NCI-H2196 treated with DMSO at 0.1 percent for 48 hours (cell line): ENCODE measurements around the gene NMRK2.
"Not testable (repeated sequence)": the region's sequence is repeated elsewhere in the genome, so short reads cannot be mapped to it uniquely, and the experiment has no call there.

Experiments used
- DNase-seq: peaks from one replicate; lab custom pipeline; 2025; ENCODE audit not compliant: unreplicated experiment; lab: John Stamatoyannopoulos, UW

The NMRK2 gene, protein sequence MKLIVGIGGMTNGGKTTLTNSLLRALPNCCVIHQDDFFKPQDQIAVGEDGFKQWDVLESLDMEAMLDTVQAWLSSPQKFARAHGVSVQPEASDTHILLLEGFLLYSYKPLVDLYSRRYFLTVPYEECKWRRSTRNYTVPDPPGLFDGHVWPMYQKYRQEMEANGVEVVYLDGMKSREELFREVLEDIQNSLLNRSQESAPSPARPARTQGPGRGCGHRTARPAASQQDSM

DNA sequence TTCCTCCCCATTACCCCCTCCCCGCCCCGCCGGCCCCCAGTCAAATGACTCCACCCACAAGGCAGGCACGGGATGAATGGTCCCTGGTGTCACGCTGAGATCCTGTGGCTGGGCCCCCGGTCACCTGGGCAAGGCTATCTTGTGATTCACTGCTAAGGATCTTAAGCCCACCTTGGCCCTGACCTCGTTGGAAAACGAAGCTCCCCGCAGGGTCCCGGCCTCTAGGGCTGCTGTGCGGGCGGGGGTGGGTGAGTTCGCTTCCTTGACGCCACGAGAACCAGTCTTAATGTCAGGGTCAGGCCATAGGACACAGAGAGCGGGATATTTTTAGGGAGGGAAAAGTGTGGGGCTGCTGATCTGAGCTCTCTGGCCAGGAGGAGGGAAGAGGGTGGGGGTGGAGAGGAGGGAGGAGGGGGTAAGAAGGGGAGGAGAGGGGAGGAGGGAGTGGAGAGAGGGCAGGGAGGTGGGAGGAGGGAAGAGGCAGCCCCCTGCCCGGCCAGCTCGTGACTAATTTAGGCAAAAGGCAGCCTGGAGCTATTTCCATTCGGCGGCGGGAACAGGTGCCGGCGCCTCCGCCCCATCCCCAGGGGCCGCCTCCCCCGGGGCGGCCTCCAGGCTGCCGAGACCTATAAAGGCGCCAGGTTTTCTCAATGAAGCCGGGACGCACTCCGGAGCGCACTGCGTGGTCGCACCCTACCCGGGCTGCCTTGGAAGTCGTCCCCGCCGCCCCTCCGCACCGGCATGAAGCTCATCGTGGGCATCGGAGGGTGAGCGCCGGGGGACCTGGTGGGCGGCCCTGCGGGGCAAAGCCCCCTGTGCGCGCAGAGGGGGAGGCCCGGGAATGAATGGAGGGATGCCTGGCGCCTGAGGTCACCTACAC, at the start of gene NMRK2:
TSS of gene NMRK2 (plus strand) at position 139 of the 880 bp plus-strand sequence. CDS start at position 742, 603 bp downstream.
- DNase-seq: no peak

DNA sequence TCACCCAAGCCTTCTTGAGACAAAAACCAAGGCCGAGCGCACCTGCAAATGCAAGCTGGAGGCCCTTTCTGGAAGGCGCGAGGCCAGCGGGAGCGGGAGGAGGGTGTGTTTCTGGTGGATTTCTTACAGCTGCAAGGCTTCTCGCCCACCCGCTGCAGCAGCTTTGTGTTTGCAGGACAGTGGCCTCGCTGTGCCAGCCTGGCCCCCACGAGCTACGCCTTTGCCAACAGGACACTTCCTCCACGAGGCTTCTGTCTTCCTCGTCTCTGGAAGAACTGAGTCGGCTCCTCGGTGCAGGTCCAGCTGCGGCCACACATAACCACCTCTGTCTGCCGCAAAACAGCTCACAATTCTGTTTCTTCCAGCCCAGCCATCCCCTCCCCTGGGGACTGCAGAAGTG, 42.3 kb upstream of the NMRK2 start:
- no peak for DNase-seq

DNA sequence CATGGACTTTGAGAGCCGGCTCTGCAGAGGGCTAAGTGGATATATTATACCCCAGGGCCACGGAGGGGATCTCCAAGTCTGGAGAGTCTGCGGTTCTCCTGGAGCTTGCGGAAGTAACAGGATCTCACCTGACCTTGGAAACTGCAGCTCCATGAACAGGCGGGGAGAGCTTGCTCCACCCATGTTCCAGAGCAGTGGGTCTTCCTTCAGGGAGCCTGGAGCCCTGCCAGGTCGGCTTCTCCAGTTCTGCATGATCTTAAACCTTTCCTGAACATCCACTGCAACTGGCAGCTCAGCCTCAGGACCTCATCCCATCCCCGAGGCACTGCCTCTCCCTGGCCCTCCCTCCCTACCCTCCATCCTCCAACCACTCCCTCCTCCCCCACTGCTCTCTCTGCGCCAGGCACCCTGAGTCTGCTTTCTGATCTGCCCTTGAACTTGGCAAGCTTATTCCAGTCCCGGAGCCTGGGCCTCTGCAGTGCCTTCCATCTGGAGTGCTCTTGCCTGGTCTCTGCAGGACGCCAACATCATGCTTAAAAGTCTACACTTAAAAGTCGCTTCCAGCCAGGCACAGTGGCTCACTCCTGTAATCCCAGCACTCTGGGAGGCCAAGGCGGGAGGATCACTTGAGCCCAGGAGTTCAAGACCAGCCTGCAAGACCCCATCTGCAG, 39.2 kb upstream of the NMRK2 start:
- DNase-seq: peak; percentile 10

DNA sequence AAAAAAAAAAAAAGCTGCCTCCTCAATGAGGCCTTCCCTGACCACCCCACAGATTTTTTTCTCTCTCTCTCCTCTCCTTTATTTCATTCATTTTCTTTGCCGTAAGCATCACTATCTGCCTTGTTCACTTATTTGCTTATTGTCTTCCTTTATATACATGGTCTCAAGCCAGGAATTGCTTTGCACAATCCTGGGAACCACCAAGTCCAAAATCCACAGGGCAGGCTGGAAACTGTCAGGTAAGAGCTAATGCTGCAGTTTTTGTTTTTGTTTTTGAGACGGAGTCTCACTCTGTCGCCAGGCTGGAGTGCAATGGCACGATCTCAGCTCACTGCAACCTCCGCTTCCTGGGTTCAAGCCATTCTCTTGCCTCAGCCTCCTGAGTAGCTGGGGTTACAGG, 37.9 kb upstream of the NMRK2 start:
- not testable (repeated sequence) for DNase-seq

DNA sequence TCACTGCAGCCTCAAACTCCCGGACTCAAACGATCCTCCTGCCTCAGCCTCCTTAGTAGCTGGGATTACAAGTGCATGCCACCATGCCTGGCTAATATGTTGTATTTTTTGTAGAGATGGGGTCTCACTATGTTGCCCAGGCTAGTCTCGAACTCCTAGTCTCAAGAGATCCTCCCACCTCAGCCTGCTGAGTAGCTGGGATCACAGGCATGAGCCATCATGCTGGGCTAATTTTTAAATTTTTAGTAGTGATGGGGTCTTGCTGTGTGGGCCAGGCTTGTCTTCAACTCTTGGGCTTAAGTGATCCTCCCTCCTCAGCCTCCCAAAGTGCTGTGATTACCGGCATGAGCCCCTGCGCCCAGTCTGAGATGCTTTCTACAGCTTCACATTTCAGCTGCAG, 37.1 kb upstream of the NMRK2 start:
- DNase-seq: no peak

DNA sequence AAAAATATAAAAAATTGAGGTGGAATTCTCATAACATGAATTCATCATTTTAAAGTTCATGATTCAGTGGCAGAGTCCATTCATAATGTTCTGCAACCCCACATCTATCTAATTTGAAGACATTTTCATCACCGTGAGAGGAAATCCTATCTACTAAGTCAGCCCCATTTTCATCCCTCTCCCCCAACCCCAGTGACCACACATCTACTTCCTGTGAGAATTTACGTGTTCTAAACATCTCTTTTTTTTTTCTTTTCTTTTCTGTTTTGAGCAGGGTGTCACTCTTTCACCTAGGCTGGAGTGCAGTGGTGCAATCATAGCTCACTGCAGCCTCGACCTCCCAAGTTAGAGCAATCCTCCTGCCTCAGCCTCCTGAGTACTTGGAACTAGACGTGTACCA, 34.9 kb upstream of the NMRK2 start:
- DNase-seq: no peak

DNA sequence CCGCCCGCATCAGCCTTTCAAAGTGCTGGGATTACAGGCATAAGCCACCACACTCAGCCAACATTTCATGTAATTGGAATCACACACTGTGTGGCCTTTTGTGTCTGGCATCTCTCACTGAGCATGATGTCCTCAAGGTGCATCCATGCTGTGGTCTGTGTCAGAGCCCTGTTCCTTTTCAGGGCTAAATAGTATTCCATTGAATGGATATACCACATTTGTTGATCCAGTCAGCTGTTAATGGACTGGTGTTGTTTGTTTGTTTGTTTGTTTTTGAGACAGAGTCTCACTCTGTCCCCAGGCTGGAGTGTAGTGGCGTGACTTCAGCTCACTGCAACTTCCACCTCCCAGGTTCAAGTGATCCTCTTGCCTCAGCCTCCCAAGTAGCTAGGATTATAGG, 34.4 kb upstream of the NMRK2 start:
- no peak for DNase-seq

DNA sequence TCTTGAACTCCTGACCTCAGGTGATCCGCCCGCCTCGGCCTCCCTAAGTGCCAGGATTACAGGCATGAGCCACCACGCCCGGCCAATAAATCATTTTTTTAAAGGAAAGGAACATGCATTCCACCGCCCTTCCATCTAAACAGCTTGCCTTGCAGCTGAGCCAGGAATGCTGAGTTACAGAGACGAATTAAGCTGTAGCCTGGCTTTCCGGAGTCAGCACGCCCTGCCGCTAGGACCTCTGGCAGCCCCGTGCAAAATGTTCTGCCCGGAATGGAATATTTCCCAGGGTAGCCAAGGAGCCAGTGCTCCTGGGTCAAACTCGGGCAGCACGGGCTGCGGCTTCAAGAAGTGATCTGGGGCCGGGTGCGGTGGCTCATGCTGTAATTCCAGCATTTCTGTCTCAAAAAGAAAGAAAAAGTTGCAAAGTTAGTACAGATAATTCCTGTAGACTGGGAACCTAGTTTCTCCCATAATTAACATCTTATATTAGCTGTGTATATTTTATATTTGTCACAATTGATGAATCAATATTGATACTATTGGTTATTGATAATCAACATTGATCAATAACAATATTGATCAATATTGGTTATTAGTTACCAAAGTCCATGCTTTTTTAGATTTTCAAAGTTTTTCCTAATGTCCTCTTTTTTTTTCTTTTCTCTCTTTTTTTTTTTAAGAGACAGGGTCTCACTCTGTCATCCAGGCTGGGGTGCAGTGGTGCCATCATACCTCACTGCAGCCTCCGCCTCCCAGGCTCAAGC, 33.2 kb upstream of the NMRK2 start:
- DNase-seq: no peak

DNA sequence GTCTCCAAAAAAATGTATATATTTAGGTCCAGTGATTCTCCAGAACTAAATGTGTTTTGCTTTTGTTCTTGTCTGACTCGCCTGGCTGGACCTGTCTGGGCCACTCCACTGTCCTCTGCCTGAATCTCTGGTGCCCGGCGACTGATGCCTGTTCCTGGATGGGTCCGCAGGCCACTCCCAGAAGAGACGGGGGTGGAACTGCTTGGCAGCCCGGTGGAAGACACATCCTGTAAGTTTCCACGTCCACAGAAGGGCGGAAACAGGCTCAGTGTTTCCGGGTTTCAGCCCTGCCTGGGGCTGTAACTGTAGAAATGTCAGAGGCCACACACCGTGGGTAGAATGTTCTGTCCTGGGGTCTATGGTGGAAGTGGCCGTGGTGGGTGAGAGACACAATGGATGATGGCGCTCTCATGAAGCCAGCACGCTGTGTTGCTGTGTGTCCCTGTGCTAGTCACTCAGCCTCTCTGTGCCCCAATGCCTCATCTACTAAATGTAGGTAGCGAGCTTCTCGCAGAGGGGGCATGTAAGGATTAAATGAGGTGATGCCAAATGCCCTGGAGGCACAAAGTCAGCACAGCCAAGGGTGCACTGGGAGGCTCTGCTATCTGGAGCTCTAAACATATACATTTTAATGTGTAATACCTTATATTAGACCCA, 30.4 kb upstream of the NMRK2 start:
- no peak for DNase-seq

DNA sequence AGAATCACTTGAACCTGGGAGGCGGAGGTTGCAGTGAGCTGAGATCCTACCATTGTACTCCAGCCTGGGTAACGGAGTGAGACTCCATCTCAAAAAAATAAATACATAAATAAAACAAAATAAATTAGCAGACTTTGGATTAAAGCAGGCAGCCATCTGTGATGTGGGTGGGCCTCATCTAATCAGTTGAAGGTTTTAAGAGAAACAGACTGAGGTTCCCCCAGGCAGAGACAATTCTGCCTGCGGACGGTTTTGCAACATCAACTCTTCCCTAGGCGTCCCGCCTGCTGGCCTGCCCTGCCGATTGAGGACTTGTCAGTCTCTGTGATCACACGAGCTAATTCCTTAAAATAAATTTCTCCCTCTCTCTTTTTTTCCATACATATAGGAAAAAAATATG, 28.6 kb upstream of the NMRK2 start:
- DNase-seq: no peak

DNA sequence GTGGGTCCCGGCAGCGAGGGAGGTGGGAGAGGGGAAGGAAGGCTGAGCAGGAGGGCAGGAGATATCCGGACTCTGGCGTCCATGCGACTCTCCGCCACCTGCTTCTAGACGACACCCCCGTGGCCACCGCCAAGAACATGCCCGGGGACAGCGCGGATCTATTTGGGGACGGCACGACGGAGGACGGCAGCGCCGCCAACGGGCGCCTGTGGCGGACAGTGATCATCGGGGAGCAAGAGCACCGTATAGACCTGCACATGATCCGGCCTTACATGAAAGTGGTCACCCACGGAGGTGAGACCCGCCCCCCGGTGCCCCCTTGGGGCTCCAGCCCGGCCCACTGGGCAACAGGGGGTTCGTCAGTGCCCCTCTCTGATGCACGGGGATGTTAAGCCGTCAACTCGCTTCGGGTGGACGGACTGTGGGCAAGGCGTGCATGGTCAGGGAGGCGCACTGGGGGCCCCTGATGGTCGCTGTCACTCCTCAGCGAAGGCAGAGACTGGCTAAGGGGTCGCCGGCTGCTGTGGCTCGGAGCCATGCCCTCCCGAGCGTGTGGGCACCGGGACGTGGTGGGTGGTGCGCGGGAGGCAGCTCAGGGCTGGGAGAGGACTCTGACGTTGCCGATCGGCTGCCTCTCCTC, 25.1 kb upstream of the NMRK2 start:
- DNase-seq: no peak

DNA sequence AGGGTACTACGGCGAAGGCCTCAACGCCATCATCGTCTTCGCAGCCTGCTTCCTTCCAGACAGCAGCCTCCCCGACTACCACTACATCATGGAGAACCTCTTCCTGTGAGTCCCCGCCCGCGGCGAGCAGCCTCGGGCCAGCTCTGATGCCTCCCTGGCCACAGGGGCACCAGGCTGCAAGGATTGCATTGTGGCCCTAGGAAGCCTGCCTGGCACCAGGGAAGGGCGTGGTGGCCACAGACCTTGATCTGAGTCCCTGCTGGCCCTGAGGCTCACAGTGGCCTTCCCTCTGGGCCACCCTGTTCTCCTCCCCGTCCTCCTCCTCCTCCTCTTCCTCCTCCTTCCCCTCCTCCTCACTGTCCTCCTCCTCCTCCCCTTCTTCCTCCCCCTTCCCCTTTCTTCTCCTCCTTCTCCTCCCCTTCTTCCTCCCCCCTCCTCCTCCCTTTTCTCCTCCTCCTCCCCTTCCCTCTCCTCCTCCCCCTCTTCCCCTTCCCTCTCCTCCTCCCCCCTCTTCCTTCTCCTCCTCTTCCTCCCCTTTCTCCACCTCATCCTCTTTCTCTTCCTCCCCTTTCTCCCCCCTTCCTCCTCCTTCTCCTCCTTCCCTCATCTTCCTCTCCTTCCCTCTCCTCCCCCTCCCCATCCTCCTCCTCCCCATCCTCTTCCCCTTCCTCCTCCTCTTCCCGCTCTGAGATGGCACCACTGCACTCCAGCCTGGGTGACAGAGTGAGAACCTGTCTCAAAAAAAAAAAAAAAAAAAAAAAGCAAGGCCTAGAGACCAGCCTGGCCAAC, 24.4 kb upstream of the NMRK2 start:
- DNase-seq: no peak

DNA sequence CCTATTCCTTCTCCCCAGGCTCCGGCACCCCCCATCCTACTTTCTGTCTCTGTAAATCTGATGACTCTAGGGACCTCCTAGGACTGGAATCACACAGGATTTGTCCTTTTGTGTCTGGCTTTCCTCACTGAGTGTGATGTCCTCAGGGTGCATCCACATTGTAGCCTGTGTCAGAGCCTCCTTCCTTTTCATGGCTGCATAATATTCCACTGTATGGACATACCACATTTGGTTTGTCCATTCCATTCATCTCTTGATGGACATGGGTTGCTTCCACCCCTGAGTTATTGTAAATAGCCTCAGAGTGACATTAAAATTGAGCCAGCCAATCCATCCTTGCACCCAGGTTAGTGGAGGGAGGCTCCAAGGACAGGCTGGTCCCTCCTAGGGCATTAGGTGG, 22.8 kb upstream of the NMRK2 start:
- DNase-seq: no peak

DNA sequence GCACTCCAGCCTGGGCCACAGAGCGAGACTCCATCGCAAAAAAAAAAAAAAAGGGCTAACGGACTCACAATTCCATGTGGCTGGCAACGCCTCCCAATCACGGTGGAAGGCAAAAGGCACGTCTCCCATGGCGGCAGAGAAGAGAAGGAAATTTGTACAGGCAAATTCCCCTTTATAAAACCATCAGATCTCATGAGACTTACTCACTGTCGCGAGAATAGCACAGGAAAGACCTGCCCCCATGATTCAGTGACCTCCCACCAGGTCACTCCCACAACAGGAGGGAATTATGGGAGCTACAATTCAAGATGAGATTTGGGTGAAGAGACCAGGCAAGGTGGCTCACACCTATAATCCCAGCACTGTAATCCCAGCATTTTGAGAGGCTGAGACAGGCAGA, 18.7 kb upstream of the NMRK2 start:
- DNase-seq: no peak

DNA sequence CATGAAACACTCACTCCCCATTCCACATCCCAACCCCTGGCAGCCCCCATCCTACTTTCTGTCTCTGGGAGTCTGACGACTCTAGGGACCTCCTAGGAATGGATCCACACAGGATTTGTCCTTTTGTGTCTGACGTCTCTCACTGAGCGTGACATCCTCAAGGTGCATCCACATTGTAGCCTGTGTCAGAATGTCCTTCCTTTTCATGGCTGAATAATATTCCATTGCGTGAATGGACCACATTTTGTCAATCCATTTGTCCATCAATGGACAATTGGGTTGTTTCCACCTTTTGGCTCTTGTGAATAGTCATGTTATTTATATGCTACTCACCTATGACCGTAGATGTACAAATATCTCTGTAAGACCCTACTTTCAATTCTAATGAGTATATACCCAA, 16.8 kb upstream of the NMRK2 start:
- DNase-seq: no peak

DNA sequence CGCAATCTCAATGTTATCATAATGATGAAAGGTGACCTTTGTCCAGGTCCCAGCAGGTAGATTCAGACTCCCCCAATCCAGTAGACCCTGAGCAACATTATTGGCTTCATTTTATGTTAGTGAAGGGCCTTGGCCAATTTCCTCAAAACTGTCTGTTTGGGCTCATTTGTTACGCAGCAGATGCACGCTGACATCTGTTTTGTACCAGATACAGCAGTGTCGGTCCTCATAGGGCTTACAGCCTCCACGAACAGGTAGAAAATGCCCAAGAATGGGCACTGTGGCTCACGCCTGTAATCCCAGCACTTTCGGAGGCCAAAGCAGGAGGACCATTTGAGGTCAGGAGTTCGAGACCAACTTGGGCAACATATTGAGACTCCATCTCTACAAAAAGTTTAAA, 13.1 kb upstream of the NMRK2 start:
- DNase-seq: no peak

DNA sequence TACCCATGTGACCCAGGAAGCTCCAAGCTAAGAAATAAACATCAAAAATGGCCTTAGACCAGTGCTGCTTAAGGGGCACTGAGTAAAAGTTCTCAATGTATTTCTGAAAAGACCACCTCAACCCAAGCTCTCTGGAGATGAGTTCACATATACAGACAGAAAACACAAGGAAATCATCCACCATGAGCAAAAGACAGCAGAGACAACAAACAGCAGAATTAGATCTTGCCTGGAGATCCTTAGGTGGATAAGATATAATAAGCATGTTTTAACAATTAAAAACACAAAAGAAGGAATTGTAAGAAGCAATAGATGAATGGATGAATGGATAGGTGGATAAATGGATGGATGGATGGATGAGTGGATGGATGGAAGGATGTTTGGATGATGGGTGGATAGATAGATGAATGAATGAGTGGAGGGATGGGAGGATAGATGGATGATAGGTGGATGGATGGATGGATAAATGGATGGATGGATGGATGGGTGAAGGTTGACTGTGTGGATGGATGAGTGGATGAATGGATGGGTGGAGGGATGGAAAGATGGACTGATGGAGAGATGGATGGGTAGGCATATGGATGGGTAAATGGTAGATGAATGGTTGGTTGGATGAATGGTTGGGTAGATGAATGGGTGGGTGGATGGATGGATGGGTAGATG, 9.6 kb upstream of the NMRK2 start:
- no peak for DNase-seq

DNA sequence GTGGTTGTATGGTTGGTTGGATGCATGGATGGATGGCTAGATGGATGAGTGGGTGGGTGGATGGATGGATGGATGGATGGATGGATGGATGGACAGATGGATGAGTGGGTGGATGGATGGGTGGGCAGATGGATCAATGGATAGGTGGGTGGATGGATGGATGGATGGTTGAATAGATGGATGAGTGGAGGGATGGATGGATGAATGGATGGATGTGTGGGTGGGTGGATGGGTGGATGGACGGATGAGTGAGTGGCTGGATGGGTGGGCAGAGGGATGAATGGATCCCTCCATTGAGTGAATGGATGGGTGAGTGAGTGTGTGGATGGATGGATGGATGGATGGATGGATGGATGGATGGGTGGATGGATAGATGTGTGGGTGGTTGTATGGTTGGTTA, 9.0 kb upstream of the NMRK2 start:
- no peak for DNase-seq

DNA sequence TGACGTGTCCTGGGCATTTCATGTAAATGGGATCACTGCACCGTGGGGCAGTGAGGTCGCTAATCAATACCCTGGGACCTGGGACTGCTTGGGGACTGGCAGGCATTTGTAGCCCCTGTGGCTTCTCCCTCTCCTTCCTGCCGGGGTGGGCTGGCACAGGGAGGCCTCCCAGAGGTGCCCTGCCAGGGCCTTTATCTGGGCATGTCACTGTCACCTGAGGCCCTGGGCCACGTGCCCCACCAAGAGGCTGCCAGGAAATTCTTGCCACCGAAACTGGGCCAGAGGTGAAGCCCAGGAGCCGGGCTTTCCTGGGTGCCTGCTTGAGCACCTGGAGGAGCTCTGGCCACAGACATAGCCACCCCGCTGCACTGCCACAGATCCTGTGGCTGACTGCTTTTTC, 1.8 kb upstream of the NMRK2 start:
- no peak for DNase-seq
